HG03108 (cell line): ENCODE data around the gene TEAD2.

Experiments
- ATAC-seq: cut with Tn5 transposase; IDR thresholded peaks from one replicate; pipeline ENCODE4 v1.9.1; 2021; ENCODE audit warnings: moderate library complexity; ENCODE audit not compliant: unreplicated experiment

Gene TEAD2

DNA sequence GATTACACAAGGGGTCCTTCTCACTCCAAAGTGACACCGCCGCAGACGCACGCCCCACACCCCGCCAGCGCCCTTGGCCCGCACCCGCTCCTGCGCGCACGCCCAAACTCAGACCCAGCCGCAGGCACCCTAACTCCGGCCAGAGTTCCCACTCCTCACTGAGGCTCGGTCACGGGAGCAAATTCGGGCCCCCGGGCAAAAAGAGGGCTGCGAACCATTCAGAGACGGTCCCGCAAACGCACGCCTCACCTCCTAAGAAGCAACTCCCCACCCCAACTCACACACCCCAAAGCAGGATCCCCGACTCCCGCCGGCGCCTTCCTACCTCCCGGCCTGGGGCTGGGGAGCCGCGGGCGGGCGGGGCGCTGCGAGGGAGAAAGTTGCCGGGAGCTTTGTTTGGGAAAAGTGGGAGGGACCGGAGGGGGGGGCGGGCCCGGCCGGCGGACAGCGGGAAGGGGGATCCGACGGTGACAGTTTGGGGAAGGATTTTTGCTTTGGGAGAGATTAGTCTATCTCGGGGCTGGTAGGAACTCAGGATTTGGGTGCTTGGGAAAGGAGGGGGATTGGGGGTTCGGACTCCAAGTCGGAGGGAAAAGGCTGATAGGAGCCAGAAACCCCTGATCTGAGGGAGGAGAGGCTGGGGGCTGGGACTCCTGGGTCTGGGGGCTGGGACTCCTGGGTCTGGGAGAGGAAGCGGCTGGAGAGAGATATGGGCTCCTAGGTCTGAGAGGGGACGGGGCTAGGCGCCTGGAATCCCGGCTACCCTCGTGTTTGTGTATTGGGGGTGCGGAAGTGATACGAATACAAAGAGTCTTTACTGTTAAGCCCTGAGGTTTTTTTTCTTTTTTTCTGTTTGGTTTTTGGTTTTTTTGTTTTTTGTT lies at the start of gene TEAD2:
Gene TEAD2, minus strand, starts transcription at position 369 of the 881 bp plus-strand sequence. CDS start 2,341 bp downstream, outside the sequence.
- no peak for ATAC-seq

- no peak for ATAC-seq
These were observed 49.6 kb upstream of the TEAD2 start for GRCh38 chr19:49411681-49412326.

GRCh38 chr19:49409441-49410029 lies 47.3 kb upstream of the TEAD2 start:
- ATAC-seq = no peak

- no peak for ATAC-seq
These were observed 46.7 kb upstream of the TEAD2 start for GRCh38 chr19:49408816-49409440.

DNA sequence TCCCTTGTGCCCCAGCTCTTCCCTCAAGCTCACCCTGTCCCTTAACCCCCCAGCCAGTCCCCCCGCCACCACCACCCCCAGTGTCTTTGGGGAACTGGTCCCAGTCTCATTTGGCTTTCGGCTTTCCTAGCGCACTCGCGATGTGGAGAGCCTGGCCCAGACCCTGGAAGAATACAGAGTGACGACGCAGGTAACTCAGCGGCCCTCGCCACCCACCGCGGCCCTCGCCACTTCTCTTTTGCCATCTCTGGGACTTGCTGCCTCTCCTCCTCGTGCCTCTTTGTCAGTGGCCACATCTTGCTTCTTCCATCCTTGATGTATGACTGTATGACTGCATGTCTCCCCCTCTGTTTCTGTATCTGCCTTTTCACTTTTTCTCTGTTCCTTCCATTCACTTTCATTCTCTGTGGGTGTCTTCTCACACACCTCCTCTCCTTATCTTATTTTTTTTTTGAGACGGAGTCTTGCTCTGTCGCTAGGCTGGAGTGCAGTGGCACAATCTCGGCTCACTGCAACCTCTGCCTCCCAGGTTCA lies 45.3 kb upstream of the TEAD2 start:
- ATAC-seq = no peak

GRCh38 chr19:49407079-49407478 lies 44.9 kb upstream of the TEAD2 start:
- ATAC-seq = no peak

GRCh38 chr19:49403404-49404187 lies 41.4 kb upstream of the TEAD2 start:
- no peak for ATAC-seq

DNA sequence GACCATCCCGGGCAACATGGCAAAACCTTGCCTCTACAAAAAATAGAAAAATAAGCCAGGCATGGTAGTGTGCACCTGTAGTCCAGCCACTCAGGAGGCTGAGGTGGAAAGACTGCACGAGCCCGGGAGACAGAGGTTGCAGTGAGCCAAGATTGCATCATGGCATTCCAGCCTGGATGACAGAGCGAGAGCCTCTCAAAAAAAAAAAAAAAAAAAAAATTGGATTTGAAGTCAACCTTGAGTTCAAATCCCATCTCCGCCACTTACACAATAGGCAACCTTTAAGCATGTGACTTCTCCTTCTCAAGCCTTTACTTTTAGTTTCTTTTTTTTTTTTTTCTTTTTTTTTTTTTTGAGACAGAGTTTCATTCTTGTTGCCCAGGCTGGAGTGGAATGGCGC lies 37.8 kb upstream of the TEAD2 start:
- no peak for ATAC-seq

- no peak for ATAC-seq
These were observed 36.7 kb upstream of the TEAD2 start for GRCh38 chr19:49398931-49399330.

- ATAC-seq = no peak
These were observed 35.9 kb upstream of the TEAD2 start for GRCh38 chr19:49398001-49398615.

- ATAC-seq = no peak
These were observed 34.7 kb upstream of the TEAD2 start for GRCh38 chr19:49396738-49397505.

- no peak for ATAC-seq
These were observed 33.6 kb upstream of the TEAD2 start for GRCh38 chr19:49395581-49396407.

DNA sequence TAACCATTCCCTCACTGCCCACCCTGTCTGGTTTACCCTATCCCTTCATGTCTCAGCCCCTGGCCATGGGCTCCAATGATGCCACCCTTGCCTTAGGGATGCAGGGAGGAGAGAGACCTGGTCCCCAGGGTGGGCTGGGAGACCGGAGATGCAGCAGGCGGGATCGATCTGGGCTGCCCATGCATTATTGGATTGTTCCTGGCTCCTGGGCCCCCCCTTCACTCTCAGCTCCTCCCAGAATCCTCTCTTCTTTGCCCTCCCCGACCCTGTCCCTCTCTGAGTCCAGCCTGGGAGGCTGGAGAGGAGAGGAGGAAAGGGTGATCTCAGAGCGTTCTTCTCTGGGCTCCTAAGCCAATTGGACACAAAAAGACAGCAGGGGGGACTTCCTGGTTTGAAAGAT lies 31.7 kb upstream of the TEAD2 start:
- ATAC-seq = no peak

GRCh38 chr19:49391581-49392399 lies 29.6 kb upstream of the TEAD2 start:
- peak; percentile 49 for ATAC-seq

- ATAC-seq = no peak
These were observed 28.7 kb upstream of the TEAD2 start for GRCh38 chr19:49390929-49391359.

- no peak for ATAC-seq
These were observed 28.1 kb upstream of the TEAD2 start for GRCh38 chr19:49390131-49390928.

- ATAC-seq = no peak
These were observed 27.2 kb upstream of the TEAD2 start for GRCh38 chr19:49389406-49389805.
